K562 (cell line): ENCODE measurements around the gene ALG9. TPM values are rescaled to one million over a fixed set of nuclear protein-coding genes. Genes with fewer than 3 reads are reported as not detected.
A peak's percentile ranks its signal among the peaks of the same experiment; 100 is the strongest.

Source experiments
- ATAC-seq: fragments of 200-7000 bp; cut with Tn5 transposase; 3 replicates; pipeline ENCODE4 v1.9.1; 2020; ENCODE audit warnings: moderate library complexity
- BruUV-seq: library from RNA; stranded (reverse); fragments of 400-500 nt; replicated peaks from 2 replicates; lab custom pipeline; 2021; lab: Mats Ljungman, UMichigan
- CTCF ChIA-PET: fragments of 300-600 bp; formaldehyde crosslinking; extraction: SDS; loops from one replicate; lab custom pipeline; 2021; ENCODE audit warnings: low intra/inter-chr PET ratio; lab: Yijun Ruan, JAX
- POLR2A ChIA-PET: fragments of 300-600, 350-650 bp; sonication (Branson Sonifier 250); formaldehyde crosslinking; extraction: SDS; loops from one replicate; lab custom pipeline; 2021; ENCODE audit warnings: antibody characterized with exemption, inconsistent platforms; lab: Yijun Ruan, JAX
- DNase-seq, 4 experiments: peaks; one replicate each; pipeline versions ENCODE4 v3.0.0 to v3.0.0-alpha.2; 2011 to 2018; ENCODE audit warnings: low spot score in 3 of 4, mixed read lengths in 3 of 4; ENCODE audit errors: extremely low read depth in 1 of 4
- FAIRE-seq: peaks from 2 replicates; lab custom pipeline; 2011; peaks lifted over from hg19 to GRCh38; lab: Jason Lieb, UNC
- H2AFZ ChIP-seq: 2 replicates; pipeline ENCODE4 v1.6.0; 2011; ENCODE audit warnings: low read depth, low read length, control low read depth, inconsistent platforms
- H3K27ac ChIP-seq: fragments of 200-600 bp; 3 replicates; pipeline ENCODE4 v1.8.0; 2011; ENCODE audit warnings: low read depth, mild to moderate bottlenecking, control low read depth, inconsistent platforms, low read length, moderate library complexity, mixed read lengths; ENCODE audit errors: extremely low read depth
- H3K27me3 ChIP-seq, 2 experiments: fragments of 300-600 bp in 1 of 2; 2 replicates in 1 of 2; 3 replicates in 1 of 2; pipeline versions ENCODE4 v1.6.0 to v1.8.0; 2011; ENCODE audit warnings: inconsistent platforms in 2 of 2, low read length in 2 of 2, mild to moderate bottlenecking in 1 of 2, mixed read lengths in 1 of 2, moderate library complexity in 1 of 2; ENCODE audit not compliant: control insufficient read depth in 2 of 2, insufficient read depth in 2 of 2
- H3K36me3 ChIP-seq: fragments of 300-600 bp; 3 replicates; pipeline ENCODE4 v1.8.0; 2011; ENCODE audit warnings: mild to moderate bottlenecking, low read length, inconsistent platforms; ENCODE audit not compliant: control insufficient read depth, insufficient read depth
- H3K4me1 ChIP-seq, 2 experiments: fragments of 200-600 bp in 1 of 2; replicated peaks in 1 of 2; 2 replicates in 1 of 2; 3 replicates in 1 of 2; pipeline versions ENCODE4 v1.5.1 to v1.8.0; 2011; ENCODE audit warnings: inconsistent platforms in 2 of 2, low read length in 2 of 2, mild to moderate bottlenecking in 1 of 2, mixed read lengths in 1 of 2, moderate library complexity in 1 of 2; ENCODE audit not compliant: control insufficient read depth in 2 of 2, insufficient read depth in 2 of 2
- H3K4me2 ChIP-seq: 2 replicates; pipeline ENCODE4 v1.6.1; 2011; ENCODE audit warnings: low read length, control low read depth, inconsistent platforms, mixed read lengths; ENCODE audit not compliant: insufficient read depth
- H3K4me3 ChIP-seq: fragments of 200-600 bp; sonication (generic), shearing (Covaris generic); 2 replicates; pipeline ENCODE4 v1.5.1; 2016; ENCODE audit warnings: control low read depth, inconsistent platforms
- H3K79me2 ChIP-seq: fragments of 200-600 bp; 3 replicates; pipeline ENCODE4 v1.8.0; 2011; ENCODE audit warnings: low read length, inconsistent platforms; ENCODE audit not compliant: control insufficient read depth, insufficient read depth
- H3K9ac ChIP-seq, 2 experiments: 2 replicates each; pipeline versions ENCODE4 v1.6.0 to v1.6.1; 2011; ENCODE audit warnings: low read depth in 2 of 2, low read length in 2 of 2, control low read depth in 1 of 2, inconsistent platforms in 1 of 2, mild to moderate bottlenecking in 1 of 2, mixed read lengths in 1 of 2; ENCODE audit not compliant: insufficient read depth in 1 of 2
- H3K9me1 ChIP-seq: one replicate; pipeline ENCODE4 v1.6.0; 2011; ENCODE audit warnings: inconsistent platforms, mild to moderate bottlenecking, low read length, moderate library complexity; ENCODE audit not compliant: control insufficient read depth, insufficient read depth
- H3K9me3 ChIP-seq: replicated peaks from 2 replicates; pipeline ENCODE4 v1.5.1; 2011; ENCODE audit warnings: low read depth, low read length, inconsistent platforms; ENCODE audit not compliant: control insufficient read depth, insufficient read depth
- H4K20me1 ChIP-seq: replicated peaks from 2 replicates; pipeline ENCODE4 v1.6.1; 2011; ENCODE audit warnings: low read length, inconsistent platforms, mixed read lengths; ENCODE audit not compliant: control insufficient read depth, insufficient read depth
- BMI1 ChIP-seq: fragments of 150-350 bp; IDR thresholded peaks from 2 replicates; pipeline ENCODE4 v1.6.1; 2014; ENCODE audit warnings: low read length
- CBFA2T3 ChIP-seq: fragments of 450-650 bp; IDR thresholded peaks from 2 replicates; pipeline ENCODE4 v1.6.1; 2017
- CSDE1 ChIP-seq, 2 experiments: fragments of 450-650 bp; IDR thresholded peaks; 2 replicates each; pipeline ENCODE4 v1.6.1; 2016; ENCODE audit warnings: mild to moderate bottlenecking in 1 of 2
- GATAD2B ChIP-seq: fragments of 450-650 bp; IDR thresholded peaks from 2 replicates; pipeline ENCODE4 v1.6.1; 2017; ENCODE audit warnings: mild to moderate bottlenecking, borderline replicate concordance
- HEY1 ChIP-seq: fragments of 250-450 bp; sonication (Bioruptor Pico); IDR thresholded peaks from 2 replicates; pipeline ENCODE4 v1.5.0; 2020; ENCODE audit warnings: mild to moderate bottlenecking, moderate library complexity, borderline replicate concordance
- HMGN3 ChIP-seq: IDR thresholded peaks from 2 replicates; pipeline ENCODE4 v1.6.1; 2011; ENCODE audit warnings: borderline replicate concordance, low read depth, mild to moderate bottlenecking, mixed read lengths, low read length; ENCODE audit not compliant: insufficient read length; ENCODE audit errors: extremely low read depth
- JUND ChIP-seq, 2 experiments: IDR thresholded peaks; 2 replicates in 1 of 2; 3 replicates in 1 of 2; pipeline ENCODE4 v1.6.1; 2011; ENCODE audit warnings: borderline replicate concordance in 2 of 2, low read depth in 2 of 2, low read length in 2 of 2, improper control_type of control experiment in 1 of 2, missing biosample characterization in 1 of 2, missing genetic modification characterization in 1 of 2, missing genetic modification reagents in 1 of 2
- KDM1A ChIP-seq, 2 experiments: fragments of 450-650 bp; IDR thresholded peaks; 2 replicates each; pipeline ENCODE4 v1.6.1; 2016; ENCODE audit warnings: mild to moderate bottlenecking in 2 of 2
- L3MBTL2 ChIP-seq: fragments of 450-650 bp; IDR thresholded peaks from 2 replicates; pipeline ENCODE4 v1.6.1; 2016; ENCODE audit warnings: mild to moderate bottlenecking, moderate library complexity
- LCOR ChIP-seq: sonication (generic); formaldehyde crosslinking; IDR thresholded peaks from 2 replicates; pipeline ENCODE4 v1.8.0; 2022; ENCODE audit warnings: mild to moderate bottlenecking, missing genetic modification reagents
- MTA3 ChIP-seq: fragments of 450-650 bp; formaldehyde crosslinking; IDR thresholded peaks from 2 replicates; pipeline ENCODE4 v1.6.1; 2017; ENCODE audit warnings: mild to moderate bottlenecking, borderline replicate concordance
- NCOR1 ChIP-seq: fragments of 450-650 bp; IDR thresholded peaks from 2 replicates; pipeline ENCODE4 v1.6.1; 2016; ENCODE audit warnings: mild to moderate bottlenecking, moderate library complexity
- NFE2 ChIP-seq: IDR thresholded peaks from 2 replicates; pipeline ENCODE4 v1.6.1; 2014; ENCODE audit warnings: antibody characterized with exemption, low read depth
- POU5F1 ChIP-seq: fragments of 150-350 bp; IDR thresholded peaks from 2 replicates; pipeline ENCODE4 v1.6.1; 2014; ENCODE audit warnings: borderline replicate concordance, low read length, low read depth, mild to moderate bottlenecking; ENCODE audit not compliant: partially characterized antibody
- RAD21 ChIP-seq, 2 experiments: fragments of 250-450 bp in 1 of 2; fragments of 450-650 bp in 1 of 2; sonication (Bioruptor Pico) in 1 of 2; formaldehyde crosslinking in 1 of 2; IDR thresholded peaks in 1 of 2; conservative IDR thresholded peaks in 1 of 2; 2 replicates each; pipeline versions ENCODE4 v1.4.0 to v1.8.0; 2020 to 2022; ENCODE audit warnings: mild to moderate bottlenecking in 2 of 2, moderate library complexity in 1 of 2
- RCOR1 ChIP-seq, 2 experiments: IDR thresholded peaks; 2 replicates each; pipeline ENCODE4 v1.6.1; 2012; ENCODE audit warnings: low read depth in 2 of 2, low read length in 2 of 2, borderline replicate concordance in 1 of 2, improper control_type of control experiment in 1 of 2
- SMARCA4 ChIP-seq: fragments of 450-650 bp; IDR thresholded peaks from 2 replicates; pipeline ENCODE4 v1.6.1; 2016
- SMC3 ChIP-seq: conservative IDR thresholded peaks from 2 replicates; pipeline ENCODE4 v1.6.1; 2011; ENCODE audit warnings: low read depth, low read length, improper control_type of control experiment; ENCODE audit not compliant: insufficient read depth
- TBP ChIP-seq: optimal IDR thresholded peaks from 2 replicates; pipeline ENCODE3; 2011; ENCODE audit warnings: low read depth, low read length, improper control_type of control experiment
- TCF3 ChIP-seq: sonication (generic); formaldehyde crosslinking; IDR thresholded peaks from 2 replicates; pipeline ENCODE4 v1.4.0; 2020; ENCODE audit warnings: mild to moderate bottlenecking, missing genetic modification reagents
- THRAP3 ChIP-seq: fragments of 450-650 bp; IDR thresholded peaks from 2 replicates; pipeline ENCODE4 v1.6.1; 2016; ENCODE audit warnings: mild to moderate bottlenecking, inconsistent platforms, borderline replicate concordance
- TOE1 ChIP-seq, 2 experiments: fragments of 450-650 bp in 1 of 2; sonication (generic) in 1 of 2; formaldehyde crosslinking in 1 of 2; IDR thresholded peaks; 2 replicates each; pipeline versions ENCODE4 v1.7.1 to v1.8.0; 2016 to 2022; ENCODE audit warnings: borderline replicate concordance in 2 of 2, mild to moderate bottlenecking in 2 of 2, antibody characterized with exemption in 1 of 2, inconsistent platforms in 1 of 2, low read depth in 1 of 2, missing genetic modification reagents in 1 of 2, moderate library complexity in 1 of 2
- WGBS: fragments of 100-300 bp; shearing (Covaris generic); methylation state at CpG from one replicate; pipeline ENCODE4 v1.1.6; 2016; ENCODE audit warnings: low coverage, mixed read lengths; ENCODE audit not compliant: insufficient coverage; ENCODE audit errors: missing lambda C conversion rate; 5-methylcytosine and 5-hydroxymethylcytosine counted together
- in situ Hi-C: fragments of 300-500 bp; cut with MboI; formaldehyde crosslinking; loops from 4 replicates; pipeline ENCODE4 v1.15.0; 2018; ENCODE audit warnings: inconsistent platforms, mixed read lengths
- intact Hi-C: fragments of 100-400 bp; cut with micrococcal nuclease; formaldehyde crosslinking; loops from 2 replicates; pipeline ENCODE4 v1.14.2; 2022
- polyA plus RNA-seq, 8 experiments: library from polyadenylated mRNA; depleted of rRNA in 4 of 8; stranded (reverse) in 5 of 8; unstranded in 3 of 8; fragments of >200 nt; fragmentation: Nextera tagmentation in 2 of 8; fragmentation: Illumina TruSeq in 1 of 8; extraction: Ambion mirVana in 2 of 8; extraction: Trizol in 1 of 8; gene quantifications; 2 replicates each; pipeline versions ENCODE4 v1.2.1 to v1.2.3, GENCODE V29; 2011 to 2014; ENCODE audit warnings: inconsistent platforms in 1 of 8, missing spikeins in 1 of 8
- total RNA-seq, 7 experiments: library from RNA; depleted of rRNA in 6 of 7; stranded (reverse); fragments of >200 nt in 6 of 7; fragmentation: Illumina TruSeq in 2 of 7; extraction: Trizol in 2 of 7; gene quantifications; 2 replicates each; pipeline versions ENCODE4 v1.2.1 to v1.2.3, GENCODE V29; 2011 to 2021; ENCODE audit warnings: low replicate concordance in 1 of 7

ALG9 gene
- total and polyA plus RNA-seq, 9 of the 15 experiments (the other 6 are each of a cell fraction or from before 2014, with no cell fraction given) = 11.5 to 40.5 (median 24.9) TPM

DNA sequence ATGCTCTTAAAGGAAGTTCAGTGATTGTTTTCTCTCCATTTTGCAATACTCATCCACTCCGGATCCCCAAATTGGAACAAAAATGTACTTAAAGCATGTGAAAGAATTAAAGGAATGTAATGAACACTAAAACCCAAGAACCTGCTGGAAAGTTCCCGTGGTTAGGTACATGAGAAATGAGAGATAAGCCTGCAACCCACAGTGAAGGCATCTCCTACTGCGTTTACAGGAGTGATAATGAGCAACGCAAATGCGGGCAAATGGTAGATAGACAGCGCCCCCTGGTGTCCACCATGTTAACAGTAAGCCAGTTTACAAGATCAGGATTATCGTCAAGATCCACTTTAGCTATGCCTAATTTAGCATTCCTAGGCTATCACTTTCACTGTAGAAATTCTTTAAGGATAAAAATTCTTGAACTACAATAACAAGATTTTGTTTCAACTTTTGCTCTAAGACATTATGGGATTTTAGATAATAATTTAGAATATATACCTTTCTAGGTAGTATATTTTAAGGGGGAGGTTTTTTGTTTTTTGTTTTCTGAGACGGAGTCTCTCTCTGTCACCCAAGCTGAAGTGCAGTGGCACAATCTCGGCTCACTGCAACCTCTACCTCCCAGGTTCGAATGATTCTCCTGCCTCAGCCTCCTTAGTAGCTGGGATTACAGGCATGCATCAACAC lies 29.9 kb downstream of the ALG9 start:
- H3K27ac ChIP-seq = no peak overlapping the region
- CTCF ChIA-PET = interaction anchor here (0.7 to 3.7 kb wide), 9 partner anchors 65 to 1640 kb away, joined by 3 to 31 read pairs (median 9); partner anchors contain the start of gene SIK2
- intact Hi-C loops (loop anchor here (1.0 kb wide), 5 partner anchors 64 to 387 kb away; partner anchors contain the start of gene SIK2), in situ Hi-C loops (loop anchor here (5.0 to 10.0 kb wide), 2 partner anchors 239 to 387 kb away; partner anchors contain the start of gene SIK2)
- no peak overlapping the region for H3K4me2 ChIP-seq
- no peaks in the 10 kb centered on the region for H3K27me3 ChIP-seq
- H3K9ac ChIP-seq = no peak overlapping the region
- FAIRE-seq (peak; percentile 96), DNase-seq (peak; percentile 67 to 92 (median 74)), ATAC-seq (peak; percentile 99)
- H3K4me3 ChIP-seq = no peak overlapping the region
- H3K4me1 ChIP-seq = peaks cover 0 to 3% of the 10 kb centered on the region in 2 experiments; a peak in 2 of 5 replicates
- POLR2A ChIA-PET = interaction anchor here (0.7 to 2.1 kb wide), 2 partner anchors 8 to 136 kb away, joined by 3 to 4 read pairs; no protein-coding TSS in a partner anchor
- no peak overlapping the region for H2AFZ ChIP-seq
- H4K20me1 ChIP-seq = no peaks in the 10 kb centered on the region
- H3K36me3 ChIP-seq = peaks cover 43% of the 10 kb centered on the region
- H3K79me2 ChIP-seq = no peaks in the 10 kb centered on the region
- no peaks in the 10 kb centered on the region for H3K9me3 ChIP-seq
- H3K9me1 ChIP-seq = no peaks in the 10 kb centered on the region
- WGBS = 17% methylated on average over 10 of the region's 10 CpGs
- no TSS peak for BruUV-seq
- TF ChIP-seq RCOR1 (IDR thresholded peaks at IDR 0.05; ENCODE audit: borderline replicate concordance in 1 of 2, low read depth in 2 of 2, low read length in 2 of 2) = peak in 1 of 2 experiments; percentile 72; a peak in 1 of 4 replicates
- TF ChIP-seq BMI1 = no peak
- TF ChIP-seq MTA3 = no peak
- TF ChIP-seq KDM1A (IDR thresholded peaks at IDR 0.05) = peak in 1 of 2 experiments; percentile 33; a peak in 1 of 4 replicates
- peak; percentile 54 for TF ChIP-seq CBFA2T3
- TF ChIP-seq HEY1 = no peak
- peak; percentile 55; the same call in 1 of the 2 replicates for TF ChIP-seq JUND (IDR thresholded peaks at IDR 0.05; ENCODE audit: borderline replicate concordance, low read depth, low read length)
- TF ChIP-seq JUND (tag; IDR thresholded peaks at IDR 0.05; ENCODE audit: borderline replicate concordance, low read depth, low read length) = no peak; the same call in 2 of the 3 replicates
- peak; percentile 51 for TF ChIP-seq TCF3 (CRISPR knock-in tag)
- no peak for TF ChIP-seq THRAP3
- peak; percentile 22; the same call in 1 of the 2 replicates for TF ChIP-seq LCOR (CRISPR knock-in tag)
- TF ChIP-seq NFE2 = 0 out of 2 replicates have a peak, but pooled peaks have one; percentile 6
- TF ChIP-seq TBP = no peak
- peak in 1 of 2 experiments; percentile 25; a peak in 1 of 4 replicates for TF ChIP-seq CSDE1 (IDR thresholded peaks at IDR 0.05)
- peak; percentile 30; the same call in 1 of the 2 replicates for TF ChIP-seq NCOR1
- TF ChIP-seq POU5F1 = no peak
- TF ChIP-seq RAD21 (CRISPR knock-in tag; conservative IDR thresholded peaks at IDR 0.05 in 1 of 2, IDR thresholded peaks at IDR 0.05 in 1 of 2) = peak; percentile 91 to 97
- 0 out of 2 replicates have a peak, but pooled peaks have one; percentile 33 for TF ChIP-seq TOE1 (IDR thresholded peaks at IDR 0.05; ENCODE audit: borderline replicate concordance)
- no peak for TF ChIP-seq TOE1 (CRISPR knock-in tag; IDR thresholded peaks at IDR 0.05; ENCODE audit: borderline replicate concordance, low read depth)
- 0 out of 2 replicates have a peak, but pooled peaks have one; percentile 16 for TF ChIP-seq SMARCA4
- peak; percentile 71; the same call in 1 of the 2 replicates for TF ChIP-seq GATAD2B
- TF ChIP-seq L3MBTL2 = 0 out of 2 replicates have a peak, but pooled peaks have one; percentile 15
- TF ChIP-seq HMGN3 = no peak
- TF ChIP-seq SMC3 = peak; percentile 95
